Measurements from ENCODE around the gene NECAB2. TPM values are rescaled to one million over a fixed set of nuclear protein-coding genes. Genes with fewer than 3 reads are reported as not detected.
A peak's percentile ranks its signal among the peaks of the same experiment; 100 is the strongest.

The NECAB2 gene
- total RNA-seq, 1 donor from 2014 or later = 0.40 TPM

- no peaks in the 10 kb centered on the region for H3K9me3 Mint-ChIP-seq (ENCODE audit: low read depth)
- no peak for TF ChIP-seq CTCF (IDR thresholded peaks at IDR 0.05)
- peak; percentile 77 for DNase-seq (ENCODE audit: low spot score)
- H3K4me1 Mint-ChIP-seq (ENCODE audit: low read depth) = no peaks in the 10 kb centered on the region
- peaks cover 10% of the 10 kb centered on the region for H3K27me3 Mint-ChIP-seq (ENCODE audit: low read depth)
- peaks cover 2% of the 10 kb centered on the region for H3K36me3 Mint-ChIP-seq (ENCODE audit: low read depth)
- no peak overlapping the region for H3K4me3 Mint-ChIP-seq (ENCODE audit: unreplicated experiment)
- H3K27ac Mint-ChIP-seq (ENCODE audit: unreplicated experiment) = no peak overlapping the region
Measured at GRCh38 chr16:84047626-84048025, 79.6 kb downstream of the NECAB2 start.

GRCh38 chr16:84048270-84048669 lies 80.2 kb downstream of the NECAB2 start:
- H3K36me3 Mint-ChIP-seq (ENCODE audit: low read depth) = peaks cover 8% of the 10 kb centered on the region
- no peak overlapping the region for H3K4me3 Mint-ChIP-seq (ENCODE audit: unreplicated experiment)
- H3K27me3 Mint-ChIP-seq (ENCODE audit: low read depth) = peaks cover 10% of the 10 kb centered on the region
- peak; percentile 18 for TF ChIP-seq CTCF (IDR thresholded peaks at IDR 0.05)
- peak; percentile 59 for DNase-seq (ENCODE audit: low spot score)
- no peaks in the 10 kb centered on the region for H3K9me3 Mint-ChIP-seq (ENCODE audit: low read depth)
- H3K4me1 Mint-ChIP-seq (ENCODE audit: low read depth) = no peaks in the 10 kb centered on the region
- no peak overlapping the region for H3K27ac Mint-ChIP-seq (ENCODE audit: unreplicated experiment)

GRCh38 chr16:84048871-84049270 lies 80.8 kb downstream of the NECAB2 start:
- peak; percentile 59 for DNase-seq (ENCODE audit: low spot score)
- Mint-ChIP-seq H3K27me3 (ENCODE audit: low read depth) (peaks cover 5% of the 10 kb centered on the region), H3K4me3 (ENCODE audit: unreplicated experiment) (no peak overlapping the region), H3K27ac (ENCODE audit: unreplicated experiment) (no peak overlapping the region), H3K36me3 (ENCODE audit: low read depth) (peaks cover 11% of the 10 kb centered on the region), H3K4me1 (ENCODE audit: low read depth) (no peaks in the 10 kb centered on the region), H3K9me3 (ENCODE audit: low read depth) (no peaks in the 10 kb centered on the region)
- TF ChIP-seq CTCF (IDR thresholded peaks at IDR 0.05) = no peak

- Mint-ChIP-seq H3K9me3 (ENCODE audit: low read depth) (no peaks in the 10 kb centered on the region), H3K4me1 (ENCODE audit: low read depth) (no peaks in the 10 kb centered on the region), H3K4me3 (ENCODE audit: unreplicated experiment) (no peak overlapping the region), H3K27me3 (ENCODE audit: low read depth) (no peaks in the 10 kb centered on the region), H3K27ac (ENCODE audit: unreplicated experiment) (no peak overlapping the region), H3K36me3 (ENCODE audit: low read depth) (peaks cover 17% of the 10 kb centered on the region)
- peak; percentile 79 for DNase-seq (ENCODE audit: low spot score)
- TF ChIP-seq CTCF (IDR thresholded peaks at IDR 0.05) = no peak
Measured at GRCh38 chr16:84049403-84050060, 81.5 kb downstream of the NECAB2 start.

- H3K4me1 Mint-ChIP-seq (ENCODE audit: low read depth) = no peaks in the 10 kb centered on the region
- peak; percentile 51 for DNase-seq (ENCODE audit: low spot score)
- no peaks in the 10 kb centered on the region for H3K9me3 Mint-ChIP-seq (ENCODE audit: low read depth)
- H3K27ac Mint-ChIP-seq (ENCODE audit: unreplicated experiment) = no peak overlapping the region
- H3K36me3 Mint-ChIP-seq (ENCODE audit: low read depth) = peaks cover 17% of the 10 kb centered on the region
- H3K4me3 Mint-ChIP-seq (ENCODE audit: unreplicated experiment) = no peak overlapping the region
- TF ChIP-seq CTCF (IDR thresholded peaks at IDR 0.05) = no peak
- no peaks in the 10 kb centered on the region for H3K27me3 Mint-ChIP-seq (ENCODE audit: low read depth)
Measured at GRCh38 chr16:84050316-84050715, 82.3 kb downstream of the NECAB2 start.

All from chondrocyte (in vitro differentiated cells).